ENCODE data around the gene RTL10.

Gene RTL10

DNA sequence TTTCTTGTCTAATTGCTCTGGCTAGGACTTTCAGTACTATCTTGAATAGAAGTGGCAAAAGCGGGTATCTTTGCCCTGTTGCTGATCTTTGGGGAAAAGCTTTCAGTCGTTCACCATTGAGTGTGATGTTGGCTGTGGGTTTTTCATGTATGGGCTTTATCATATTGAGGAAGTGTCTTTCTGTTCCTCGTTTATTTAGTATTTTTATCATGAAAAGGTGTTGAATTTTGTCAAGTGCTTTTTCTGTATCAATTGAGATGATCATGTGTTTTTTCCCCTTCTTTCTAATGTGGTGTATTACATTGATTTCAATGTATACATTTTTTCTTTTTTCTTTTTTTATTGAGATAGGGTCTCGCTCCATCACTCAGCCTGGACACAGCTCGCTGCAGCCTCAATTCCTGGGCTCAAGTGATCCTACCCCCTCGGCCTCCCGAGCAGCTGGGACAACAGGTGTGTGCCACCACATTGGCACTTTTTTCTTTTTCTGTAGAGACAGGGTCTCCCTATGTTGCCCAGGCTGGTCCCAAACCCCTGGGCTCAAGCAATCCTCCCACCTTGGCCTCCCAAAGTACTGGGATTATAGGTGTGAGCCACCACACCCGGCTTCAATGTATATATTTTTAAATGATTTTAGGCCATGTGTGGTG, 5.3 kb upstream of the RTL10 start:
- DNase-seq: no peak

- DNase-seq: no peak
These were observed 2.7 kb upstream of the RTL10 start for GRCh38 chr22:19857382-19857781.

- DNase-seq: peak; percentile 60
These were observed 1.1 kb upstream of the RTL10 start for GRCh38 chr22:19855504-19856409.

- DNase-seq: peak; percentile 47
These were observed 546 bp downstream of the RTL10 start for GRCh38 chr22:19853879-19854777.

DNA sequence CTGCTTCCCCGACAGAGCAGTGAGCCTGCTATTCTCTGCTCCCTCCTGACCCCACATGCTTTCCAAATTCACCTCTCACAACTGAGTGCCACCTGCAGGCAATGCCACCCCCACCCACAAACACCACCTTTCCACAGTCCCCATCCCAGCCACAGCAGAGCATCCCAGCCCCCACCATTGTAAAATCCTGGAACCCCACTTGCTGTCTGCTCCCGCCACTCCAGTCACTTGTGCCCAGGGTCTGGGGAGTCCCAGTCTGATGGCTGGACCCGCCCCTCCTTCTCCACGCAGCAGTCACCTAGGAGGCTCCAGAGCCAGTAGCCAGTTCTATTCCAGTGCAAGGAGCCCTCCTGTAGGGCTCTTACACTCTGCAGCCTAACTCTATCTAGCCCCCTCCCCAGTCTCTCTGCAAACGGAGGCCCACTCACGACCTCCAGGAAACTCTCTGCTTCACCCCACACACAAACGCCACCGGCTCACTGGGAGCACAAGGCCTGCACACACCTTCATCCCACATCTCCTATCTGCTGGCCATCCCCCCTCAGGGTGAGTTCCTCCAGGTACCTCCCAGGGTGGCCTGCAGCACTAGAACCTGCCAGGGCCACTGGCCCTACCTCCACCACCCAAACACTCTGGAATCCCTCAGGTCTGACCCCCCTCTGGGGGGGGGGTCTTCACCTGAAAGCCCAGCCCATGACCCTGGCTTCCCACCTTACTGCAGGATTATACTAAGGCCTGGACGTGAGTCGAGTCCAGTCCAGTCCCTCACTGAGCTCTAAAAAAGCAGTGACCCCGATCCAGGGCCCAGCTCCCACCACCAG, 1.4 kb downstream of the RTL10 start:
- DNase-seq: peak; percentile 18

DNA sequence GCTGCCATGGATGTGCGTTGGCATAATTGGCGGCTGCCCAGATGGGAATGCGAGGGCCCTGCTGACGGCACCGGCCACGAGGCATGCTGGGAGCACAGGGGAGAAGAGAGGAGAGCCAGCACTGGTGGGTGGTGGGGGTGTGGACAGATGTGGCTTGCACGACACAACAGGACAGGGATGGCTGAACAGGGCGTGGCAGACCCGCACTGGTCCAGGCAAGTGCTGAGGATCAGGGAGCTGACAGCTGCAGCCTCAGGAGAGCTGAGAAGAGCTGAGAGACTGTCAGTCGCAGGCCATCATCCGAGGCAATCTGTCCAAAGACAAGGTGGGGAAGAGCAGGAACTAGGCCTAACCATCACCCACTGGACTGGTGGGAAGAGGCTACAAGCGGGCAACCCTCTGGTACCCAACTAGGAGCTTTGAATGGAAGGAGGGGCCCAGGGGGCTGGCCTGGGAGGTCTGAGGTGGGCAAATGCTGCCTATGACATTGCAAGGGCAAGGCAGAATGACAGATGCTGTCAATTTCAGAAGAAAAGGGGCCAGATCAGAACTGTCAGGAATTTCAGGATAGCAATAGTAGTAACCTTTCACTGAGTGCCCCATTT, 2.4 kb downstream of the RTL10 start:
- DNase-seq: peak; percentile 27

- no peak for DNase-seq
These were observed 3.1 kb downstream of the RTL10 start for GRCh38 chr22:19851291-19852176.

- no peak for DNase-seq
These were observed 3.9 kb downstream of the RTL10 start for GRCh38 chr22:19850763-19851109.

- no peak for DNase-seq
These were observed 4.6 kb downstream of the RTL10 start for GRCh38 chr22:19849835-19850762.

DNA sequence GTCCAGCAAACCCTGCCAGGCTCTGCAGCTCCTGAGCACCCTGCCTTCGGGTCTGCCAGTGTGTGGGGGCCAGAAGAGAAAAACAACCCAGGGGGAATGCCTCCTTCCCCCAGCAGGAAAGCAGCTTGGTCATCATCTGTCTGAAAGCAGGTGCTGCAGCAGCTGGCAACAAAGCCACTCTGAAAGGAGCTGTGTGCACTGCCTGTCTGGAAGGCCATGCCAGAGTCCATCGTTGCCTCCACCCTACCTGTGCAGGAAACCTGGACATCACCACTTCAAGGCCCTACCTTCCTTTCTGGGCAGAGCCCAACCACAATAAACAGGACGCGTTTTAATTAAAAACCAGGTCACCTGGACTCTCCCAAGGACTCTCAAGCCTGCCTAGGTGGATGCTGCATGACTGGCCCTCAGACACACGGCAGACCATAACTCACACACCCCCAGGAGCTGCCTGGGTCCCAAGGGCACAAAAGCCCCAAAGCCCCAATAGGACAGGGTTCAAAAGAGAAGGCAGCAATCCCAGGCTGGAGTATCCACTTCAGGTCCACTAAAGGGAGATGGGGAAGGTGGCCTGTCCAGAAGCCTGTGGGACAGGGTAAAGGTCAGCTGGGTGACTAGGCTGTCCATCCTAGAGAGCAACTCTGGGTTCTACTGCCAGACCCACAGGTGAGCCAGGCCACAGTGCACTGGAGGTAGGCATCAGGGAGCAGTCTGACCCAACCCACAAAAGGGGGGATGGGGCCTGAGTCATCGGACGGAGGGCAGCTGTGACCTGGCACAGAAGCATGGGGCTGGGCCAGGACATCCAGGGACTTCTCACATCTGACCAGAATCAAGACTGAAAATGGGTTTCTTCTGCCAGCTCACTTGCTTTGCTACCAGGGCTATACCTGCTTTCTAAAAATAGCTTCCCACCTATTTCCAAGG, 6.1 kb downstream of the RTL10 start:
- DNase-seq: no peak

- DNase-seq: no peak
These were observed 7.4 kb downstream of the RTL10 start for GRCh38 chr22:19847345-19847632.

GRCh38 chr22:19846620-19847344, 7.9 kb downstream of the RTL10 start:
- DNase-seq: no peak

GRCh38 chr22:19845054-19845722, 9.5 kb downstream of the RTL10 start:
- no peak for DNase-seq

GRCh38 chr22:19844377-19845053, 10.2 kb downstream of the RTL10 start:
- DNase-seq: peak; percentile 74

DNA sequence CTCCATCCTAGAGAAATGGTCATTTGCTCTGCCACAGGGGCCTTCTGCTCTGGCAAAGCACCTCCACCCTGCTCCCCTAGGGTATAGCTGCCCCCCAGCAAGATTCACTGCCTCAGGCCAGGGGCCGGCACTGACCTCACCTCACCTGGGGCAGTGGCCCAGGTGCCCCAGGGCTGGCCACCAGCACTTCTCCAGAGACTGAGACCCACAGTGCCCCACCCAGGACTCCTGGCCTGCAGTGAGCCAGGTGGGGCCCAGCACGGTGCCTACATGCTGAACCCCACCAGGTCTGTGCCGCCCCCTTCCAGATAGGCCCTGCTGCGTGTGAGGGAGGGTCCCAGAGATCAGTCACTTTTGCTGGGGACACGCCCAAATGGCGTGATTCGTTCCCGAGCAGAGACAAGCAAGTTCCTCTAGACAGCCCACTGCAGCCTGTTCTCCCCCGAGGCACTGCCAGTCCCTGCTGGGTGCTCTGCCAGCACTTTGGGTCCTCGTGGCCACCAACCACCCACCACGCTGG, 10.8 kb downstream of the RTL10 start:
- no peak for DNase-seq

DNA sequence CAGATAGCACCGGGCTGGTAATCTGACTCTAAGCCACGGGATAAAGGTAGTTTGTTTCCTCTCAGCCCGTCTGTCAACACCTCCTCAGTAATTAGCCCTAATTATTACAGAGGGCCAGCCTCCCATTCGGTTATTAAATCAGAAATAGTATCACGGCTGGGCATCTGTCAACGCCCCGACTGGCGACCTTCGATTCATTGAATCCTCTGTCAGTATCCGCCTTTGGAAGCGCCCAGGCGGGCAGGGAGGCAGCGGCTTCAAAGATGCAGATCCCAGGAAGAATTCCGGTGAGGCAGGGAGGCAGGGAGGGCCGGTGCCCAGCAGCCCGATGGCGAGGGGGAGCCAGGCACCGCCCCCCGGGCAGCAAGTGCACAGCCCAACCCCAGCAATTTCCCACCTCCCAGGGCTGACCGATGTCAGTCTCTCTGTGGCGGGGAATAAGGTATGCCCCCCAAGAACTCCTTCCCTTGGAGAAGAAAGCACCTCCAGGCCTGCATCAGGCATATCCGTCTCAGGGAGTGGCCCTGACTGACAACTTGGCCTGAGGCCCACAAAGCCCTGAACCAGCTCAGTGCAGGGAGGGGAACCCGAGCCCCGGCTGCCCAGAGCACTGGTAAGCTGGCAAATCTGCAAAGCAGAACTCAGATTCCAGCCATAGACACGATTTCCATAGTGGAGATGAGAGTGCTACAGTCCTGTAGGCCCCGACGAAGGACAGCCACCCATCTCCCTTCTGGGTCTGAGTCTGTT, 11.4 kb downstream of the RTL10 start:
- DNase-seq: peak; percentile 17

Measured in femur (tissue), 1 donor.